ENCODE data around the gene FDXR. TPM values are rescaled to one million over a fixed set of nuclear protein-coding genes. Genes with fewer than 3 reads are reported as not detected.

FDXR gene
- total and polyA plus RNA-seq, 2 donors, result 8.2 to 14.1 TPM

- no peak overlapping the region for H3K27ac ChIP-seq (ENCODE audit: low read depth in 1 of 2, low read length in 1 of 2)
- H3K27me3 ChIP-seq (ENCODE audit: control insufficient read depth in 2 of 2, insufficient read depth in 1 of 2, low read length in 1 of 2), result peaks cover 0 to 40% of the 10 kb centered on the region in 2 donors
- no peaks in the 10 kb centered on the region for H3K4me1 ChIP-seq (ENCODE audit: control insufficient read depth in 2 of 2, insufficient read depth in 2 of 2, low read length in 2 of 2)
- H3K9me3 ChIP-seq (ENCODE audit: control insufficient read depth in 2 of 2, insufficient read depth in 1 of 2, low read length in 1 of 2), result no peaks in the 10 kb centered on the region
- no peak for DNase-seq (ENCODE audit: low read depth in 6 of 9, low spot score in 9 of 9)
- no peaks in the 10 kb centered on the region for H3K36me3 ChIP-seq (ENCODE audit: control insufficient read depth in 2 of 2, insufficient read depth in 2 of 2, low read length in 1 of 2)
- H3K4me3 ChIP-seq (ENCODE audit: low read length in 2 of 2), result no peak overlapping the region
- 91% methylated on average over 9 of the region's 9 CpGs for WGBS
Observed at GRCh38 chr17:74903034-74903433, 30.2 kb upstream of the FDXR start.

GRCh38 chr17:74901353-74902135, 28.8 kb upstream of the FDXR start:
- Histone ChIP-seq H3K4me3 (ENCODE audit: low read length in 2 of 2) (no peak overlapping the region), H3K9me3 (ENCODE audit: control insufficient read depth in 2 of 2, insufficient read depth in 1 of 2, low read length in 1 of 2) (no peaks in the 10 kb centered on the region), H3K27ac (ENCODE audit: low read depth in 1 of 2, low read length in 1 of 2) (no peak overlapping the region), H3K36me3 (ENCODE audit: control insufficient read depth in 2 of 2, insufficient read depth in 2 of 2, low read length in 1 of 2) (no peaks in the 10 kb centered on the region), H3K27me3 (ENCODE audit: control insufficient read depth in 2 of 2, insufficient read depth in 1 of 2, low read length in 1 of 2) (peaks cover 2 to 49% of the 10 kb centered on the region in 2 donors), H3K4me1 (ENCODE audit: control insufficient read depth in 2 of 2, insufficient read depth in 2 of 2, low read length in 2 of 2) (no peaks in the 10 kb centered on the region)
- no peak for DNase-seq (ENCODE audit: low read depth in 6 of 9, low spot score in 9 of 9)
- WGBS, result 47% methylated on average over 14 of the region's 14 CpGs

- Histone ChIP-seq H3K27ac (ENCODE audit: low read depth in 1 of 2, low read length in 1 of 2) (no peak overlapping the region), H3K36me3 (ENCODE audit: control insufficient read depth in 2 of 2, insufficient read depth in 2 of 2, low read length in 1 of 2) (no peaks in the 10 kb centered on the region), H3K4me3 (ENCODE audit: low read length in 2 of 2) (no peak overlapping the region), H3K4me1 (ENCODE audit: control insufficient read depth in 2 of 2, insufficient read depth in 2 of 2, low read length in 2 of 2) (no peaks in the 10 kb centered on the region), H3K9me3 (ENCODE audit: control insufficient read depth in 2 of 2, insufficient read depth in 1 of 2, low read length in 1 of 2) (no peaks in the 10 kb centered on the region), H3K27me3 (ENCODE audit: control insufficient read depth in 2 of 2, insufficient read depth in 1 of 2, low read length in 1 of 2) (peaks cover 4 to 62% of the 10 kb centered on the region in 2 donors)
- WGBS, result 98% methylated on average over 8 of the region's 8 CpGs
- DNase-seq (ENCODE audit: low read depth in 6 of 9, low spot score in 9 of 9), result no peak
Observed at GRCh38 chr17:74900208-74900607, 27.4 kb upstream of the FDXR start.

GRCh38 chr17:74898376-74898946, 25.7 kb upstream of the FDXR start:
- Histone ChIP-seq H3K27me3 (ENCODE audit: control insufficient read depth in 2 of 2, insufficient read depth in 1 of 2, low read length in 1 of 2) (peaks cover 18 to 67% of the 10 kb centered on the region in 2 donors), H3K36me3 (ENCODE audit: control insufficient read depth in 2 of 2, insufficient read depth in 2 of 2, low read length in 1 of 2) (no peaks in the 10 kb centered on the region), H3K4me3 (ENCODE audit: low read length in 2 of 2) (no peak overlapping the region), H3K4me1 (ENCODE audit: control insufficient read depth in 2 of 2, insufficient read depth in 2 of 2, low read length in 2 of 2) (no peaks in the 10 kb centered on the region), H3K9me3 (ENCODE audit: control insufficient read depth in 2 of 2, insufficient read depth in 1 of 2, low read length in 1 of 2) (no peaks in the 10 kb centered on the region), H3K27ac (ENCODE audit: low read depth in 1 of 2, low read length in 1 of 2) (no peak overlapping the region)
- no peak for DNase-seq (ENCODE audit: low read depth in 6 of 9, low spot score in 9 of 9)
- 90% methylated on average over 11 of the region's 11 CpGs for WGBS

- WGBS, result 39% methylated on average over 22 of the region's 22 CpGs
- H3K27ac ChIP-seq (ENCODE audit: low read depth in 1 of 2, low read length in 1 of 2), result no peak overlapping the region
- no peak for DNase-seq (ENCODE audit: low read depth in 6 of 9, low spot score in 9 of 9)
Observed at GRCh38 chr17:74893936-74894671, 21.3 kb upstream of the FDXR start.

GRCh38 chr17:74892974-74893911, 20.4 kb upstream of the FDXR start, which contains the start of gene FADS6:
TSS of gene FADS6 (minus strand) at chr17:74893633. CDS start at chr17:74893595, 38 bp downstream.
- no peak within 1 kb of the TSS for H3K27ac ChIP-seq (ENCODE audit: low read depth in 1 of 2, low read length in 1 of 2)
- no peaks in the 10 kb centered on the region for H3K4me1 ChIP-seq (ENCODE audit: control insufficient read depth in 2 of 2, insufficient read depth in 2 of 2, low read length in 2 of 2)
- H3K4me3 ChIP-seq (ENCODE audit: low read length in 2 of 2), result no peak within 1 kb of the TSS

More at GRCh38 chr17:74893936-74894671, 21.3 kb upstream of the FDXR start:
- peaks cover 32 to 80% of the 10 kb centered on the region in 2 donors for H3K27me3 ChIP-seq (ENCODE audit: control insufficient read depth in 2 of 2, insufficient read depth in 1 of 2, low read length in 1 of 2)
- no peaks in the 10 kb centered on the region for H3K4me1 ChIP-seq (ENCODE audit: control insufficient read depth in 2 of 2, insufficient read depth in 2 of 2, low read length in 2 of 2)
- no peaks in the 10 kb centered on the region for H3K36me3 ChIP-seq (ENCODE audit: control insufficient read depth in 2 of 2, insufficient read depth in 2 of 2, low read length in 1 of 2)
- H3K9me3 ChIP-seq (ENCODE audit: control insufficient read depth in 2 of 2, insufficient read depth in 1 of 2, low read length in 1 of 2), result no peaks in the 10 kb centered on the region
- H3K4me3 ChIP-seq (ENCODE audit: low read length in 2 of 2), result no peak overlapping the region

GRCh38 chr17:74892013-74892841, 19.4 kb upstream of the FDXR start:
- Histone ChIP-seq H3K4me3 (ENCODE audit: low read length in 2 of 2) (no peak overlapping the region), H3K9me3 (ENCODE audit: control insufficient read depth in 2 of 2, insufficient read depth in 1 of 2, low read length in 1 of 2) (no peaks in the 10 kb centered on the region), H3K36me3 (ENCODE audit: control insufficient read depth in 2 of 2, insufficient read depth in 2 of 2, low read length in 1 of 2) (no peaks in the 10 kb centered on the region), H3K27ac (ENCODE audit: low read depth in 1 of 2, low read length in 1 of 2) (no peak overlapping the region), H3K4me1 (ENCODE audit: control insufficient read depth in 2 of 2, insufficient read depth in 2 of 2, low read length in 2 of 2) (no peaks in the 10 kb centered on the region), H3K27me3 (ENCODE audit: control insufficient read depth in 2 of 2, insufficient read depth in 1 of 2, low read length in 1 of 2) (peaks cover 32 to 82% of the 10 kb centered on the region in 2 donors)
- 84% methylated on average over 20 of the region's 20 CpGs for WGBS
- DNase-seq (ENCODE audit: low read depth in 6 of 9, low spot score in 9 of 9), result no peak

More at GRCh38 chr17:74892974-74893911, 20.4 kb upstream of the FDXR start, which contains the start of gene FADS6:
- peaks cover 32 to 86% of the 10 kb centered on the region in 2 donors for H3K27me3 ChIP-seq (ENCODE audit: control insufficient read depth in 2 of 2, insufficient read depth in 1 of 2, low read length in 1 of 2)
- WGBS, result 8% methylated on average over 86 of the region's 86 CpGs
- no peaks in the 10 kb centered on the region for H3K36me3 ChIP-seq (ENCODE audit: control insufficient read depth in 2 of 2, insufficient read depth in 2 of 2, low read length in 1 of 2)
- no peak for DNase-seq (ENCODE audit: low read depth in 6 of 9, low spot score in 9 of 9)
- no peaks in the 10 kb centered on the region for H3K9me3 ChIP-seq (ENCODE audit: control insufficient read depth in 2 of 2, insufficient read depth in 1 of 2, low read length in 1 of 2)

- no peak overlapping the region for H3K4me3 ChIP-seq (ENCODE audit: low read length in 2 of 2)
- WGBS, result 96% methylated on average over 7 of the region's 7 CpGs
- no peaks in the 10 kb centered on the region for H3K36me3 ChIP-seq (ENCODE audit: control insufficient read depth in 2 of 2, insufficient read depth in 2 of 2, low read length in 1 of 2)
- H3K9me3 ChIP-seq (ENCODE audit: control insufficient read depth in 2 of 2, insufficient read depth in 1 of 2, low read length in 1 of 2), result no peaks in the 10 kb centered on the region
- H3K4me1 ChIP-seq (ENCODE audit: control insufficient read depth in 2 of 2, insufficient read depth in 2 of 2, low read length in 2 of 2), result no peaks in the 10 kb centered on the region
- H3K27ac ChIP-seq (ENCODE audit: low read depth in 1 of 2, low read length in 1 of 2), result no peak overlapping the region
- DNase-seq (ENCODE audit: low read depth in 6 of 9, low spot score in 9 of 9), result no peak
- H3K27me3 ChIP-seq (ENCODE audit: control insufficient read depth in 2 of 2, insufficient read depth in 1 of 2, low read length in 1 of 2), result peaks cover 28 to 68% of the 10 kb centered on the region in 2 donors
Observed at GRCh38 chr17:74890554-74890953, 17.8 kb upstream of the FDXR start.
